ENCODE results near the gene TALDO1. TPM values are rescaled to one million over a fixed set of nuclear protein-coding genes. Genes with fewer than 3 reads are reported as not detected.

TALDO1 gene
- total RNA-seq (100 to 1,000 TPM; 245 to 246 TPM), polyA plus RNA-seq (184 TPM)

- no peaks in the 10 kb centered on the region for H3K36me3 ChIP-seq (ENCODE audit: insufficient read depth, low read length)
- H3K9me3 Mint-ChIP-seq = no peaks in the 10 kb centered on the region
- CTCF ChIA-PET = interaction anchor here (1.3 to 2.7 kb wide), 8 partner anchors 9 to 228 kb away, joined by 4 to 9 read pairs (median 6); partner anchors contain the start of genes DEAF1 and TMEM80
- H3K36me3 Mint-ChIP-seq = peaks cover 0 to 4% (median 0%) of the 10 kb centered on the region in 3 donors
- H3K4me1 Mint-ChIP-seq = peaks cover 16 to 26% (median 24%) of the 10 kb centered on the region in 3 donors
- H3K9me3 ChIP-seq (ENCODE audit: low read length) = no peaks in the 10 kb centered on the region
- H3K4me3 ChIP-seq (ENCODE audit: low read length) = peak within 1 kb of the TSS; percentile 69
- POLR2A ChIA-PET = interaction anchor here (1.2 to 2.0 kb wide), 3 partner anchors 21 to 50 kb away, joined by 4 to 7 read pairs (median 5); no protein-coding TSS in a partner anchor
- no peaks in the 10 kb centered on the region for H3K27me3 Mint-ChIP-seq
- no peaks in the 10 kb centered on the region for H3K27me3 ChIP-seq (ENCODE audit: insufficient read depth, low read length, poor library complexity, severe bottlenecking)
- peak; percentile 69 to 82 (median 74) for DNase-seq
- peak within 1 kb of the TSS; percentile 93 for H3K27ac ChIP-seq (ENCODE audit: low read depth, low read length)
- peak within 1 kb of the TSS; percentile 42 to 84 (median 66) for H3K27ac Mint-ChIP-seq
- H3K4me1 ChIP-seq (ENCODE audit: insufficient read depth, low read length) = peaks cover 13% of the 10 kb centered on the region
- H3K4me3 Mint-ChIP-seq = peak within 1 kb of the TSS; percentile 84 to 92 (median 85)
Observed at GRCh38 chr11:747158-748006, at the start of gene TALDO1. Gene TALDO1 (plus strand): TSS chr11:747464. CDS start chr11:747482, 18 bp downstream.

GRCh38 chr11:697811-698311 is 49.4 kb upstream of the TALDO1 start:
- Mint-ChIP-seq H3K4me3 (peak overlapping the region in 5 of 7 donors; percentile 17 to 79 (median 58)), H3K9me3 (no peaks in the 10 kb centered on the region), H3K4me1 (peaks cover 21 to 32% (median 28%) of the 10 kb centered on the region in 3 donors), H3K27me3 (no peaks in the 10 kb centered on the region), H3K36me3 (peaks cover 0 to 33% (median 2%) of the 10 kb centered on the region in 3 donors), H3K27ac (peak overlapping the region in 7 of 8 donors; percentile 40 to 96 (median 68))
- Histone ChIP-seq H3K9me3 (ENCODE audit: low read length) (no peaks in the 10 kb centered on the region), H3K36me3 (ENCODE audit: insufficient read depth, low read length) (no peaks in the 10 kb centered on the region), H3K27me3 (ENCODE audit: insufficient read depth, low read length, poor library complexity, severe bottlenecking) (no peaks in the 10 kb centered on the region), H3K4me1 (ENCODE audit: insufficient read depth, low read length) (peaks cover 22% of the 10 kb centered on the region), H3K27ac (ENCODE audit: low read depth, low read length) (no peak overlapping the region), H3K4me3 (ENCODE audit: low read length) (no peak overlapping the region)
- ChIA-PET POLR2A (interaction anchor here (1.6 kb wide), 1 partner anchor 28 kb away, joined by 7 read pairs; no protein-coding TSS in a partner anchor), CTCF (interaction anchor here (8.2 kb wide), 1 partner anchor 27 kb away, joined by 69 read pairs; no protein-coding TSS in a partner anchor)
- no peak for DNase-seq

DNA sequence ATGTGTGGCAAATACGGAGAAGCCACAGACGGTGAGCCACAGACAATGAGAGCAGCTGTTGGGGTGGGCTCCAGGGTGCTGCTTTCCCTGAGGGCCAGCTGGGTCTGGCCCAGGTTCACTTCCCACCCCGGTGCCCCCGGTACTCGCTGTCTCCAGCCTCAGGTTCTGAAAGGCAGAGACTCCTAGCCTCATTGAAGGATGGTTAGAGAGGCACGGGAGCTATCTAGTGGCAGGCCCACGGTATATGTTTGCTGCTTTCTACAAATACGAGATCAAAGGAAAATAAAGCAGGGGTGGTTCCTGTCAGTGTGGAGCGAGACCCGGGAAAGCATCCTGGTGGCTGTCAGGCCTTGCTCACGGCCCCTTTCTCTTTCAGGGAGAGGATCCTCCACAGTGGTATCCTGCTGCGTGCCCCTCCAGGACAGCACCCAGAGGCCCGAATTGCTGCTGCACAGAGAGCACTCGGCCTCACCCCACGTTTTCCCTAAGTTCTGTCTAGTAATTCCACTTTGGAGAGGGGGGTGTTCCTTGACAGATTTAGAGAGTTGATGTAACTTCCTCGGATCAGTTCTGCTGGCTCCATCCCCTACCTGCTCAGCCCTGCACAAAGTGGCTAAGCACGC is 48.7 kb upstream of the TALDO1 start:
- Mint-ChIP-seq H3K27ac (peak overlapping the region in 3 of 8 donors; percentile 6 to 96 (median 84)), H3K9me3 (no peaks in the 10 kb centered on the region), H3K27me3 (no peaks in the 10 kb centered on the region), H3K36me3 (peaks cover 0 to 30% (median 2%) of the 10 kb centered on the region in 3 donors), H3K4me1 (peaks cover 14 to 25% (median 20%) of the 10 kb centered on the region in 3 donors), H3K4me3 (peak overlapping the region in 2 of 7 donors; percentile 61 to 79)
- no peaks in the 10 kb centered on the region for H3K36me3 ChIP-seq (ENCODE audit: insufficient read depth, low read length)
- ChIA-PET POLR2A (no interaction called here), CTCF (interaction anchor here (8.2 kb wide), 1 partner anchor 26 kb away, joined by 69 read pairs; no protein-coding TSS in a partner anchor)
- H3K9me3 ChIP-seq (ENCODE audit: low read length) = no peaks in the 10 kb centered on the region
- H3K27ac ChIP-seq (ENCODE audit: low read depth, low read length) = no peak overlapping the region
- H3K4me3 ChIP-seq (ENCODE audit: low read length) = no peak overlapping the region
- H3K27me3 ChIP-seq (ENCODE audit: insufficient read depth, low read length, poor library complexity, severe bottlenecking) = no peaks in the 10 kb centered on the region
- peak in 1 of 5 donors; percentile 49 for DNase-seq
- H3K4me1 ChIP-seq (ENCODE audit: insufficient read depth, low read length) = peaks cover 15% of the 10 kb centered on the region

GRCh38 chr11:699116-699508 is 48.2 kb upstream of the TALDO1 start:
- Mint-ChIP-seq H3K27ac (peak overlapping the region in 3 of 8 donors; percentile 40 to 78 (median 52)), H3K4me1 (peaks cover 15 to 24% (median 23%) of the 10 kb centered on the region in 3 donors), H3K4me3 (peak overlapping the region in 1 of 7 donors; percentile 27), H3K36me3 (peaks cover 0 to 33% (median 2%) of the 10 kb centered on the region in 3 donors), H3K9me3 (no peaks in the 10 kb centered on the region), H3K27me3 (no peaks in the 10 kb centered on the region)
- ChIA-PET POLR2A (no interaction called here), CTCF (interaction anchor here (8.2 kb wide), 1 partner anchor 26 kb away, joined by 69 read pairs; no protein-coding TSS in a partner anchor)
- no peak for DNase-seq
- Histone ChIP-seq H3K27ac (ENCODE audit: low read depth, low read length) (no peak overlapping the region), H3K36me3 (ENCODE audit: insufficient read depth, low read length) (no peaks in the 10 kb centered on the region), H3K4me3 (ENCODE audit: low read length) (no peak overlapping the region), H3K27me3 (ENCODE audit: insufficient read depth, low read length, poor library complexity, severe bottlenecking) (no peaks in the 10 kb centered on the region), H3K9me3 (ENCODE audit: low read length) (no peaks in the 10 kb centered on the region), H3K4me1 (ENCODE audit: insufficient read depth, low read length) (peaks cover 10% of the 10 kb centered on the region)

GRCh38 chr11:699753-700152 is 47.5 kb upstream of the TALDO1 start:
- Histone ChIP-seq H3K4me3 (ENCODE audit: low read length) (no peak overlapping the region), H3K27me3 (ENCODE audit: insufficient read depth, low read length, poor library complexity, severe bottlenecking) (no peaks in the 10 kb centered on the region), H3K27ac (ENCODE audit: low read depth, low read length) (no peak overlapping the region), H3K36me3 (ENCODE audit: insufficient read depth, low read length) (no peaks in the 10 kb centered on the region), H3K4me1 (ENCODE audit: insufficient read depth, low read length) (peaks cover 7% of the 10 kb centered on the region), H3K9me3 (ENCODE audit: low read length) (no peaks in the 10 kb centered on the region)
- Mint-ChIP-seq H3K36me3 (peaks cover 0 to 33% (median 2%) of the 10 kb centered on the region in 3 donors), H3K27me3 (no peaks in the 10 kb centered on the region), H3K4me3 (no peak overlapping the region), H3K4me1 (peaks cover 15 to 24% (median 23%) of the 10 kb centered on the region in 3 donors), H3K9me3 (no peaks in the 10 kb centered on the region), H3K27ac (peak overlapping the region in 3 of 8 donors; percentile 60 to 78 (median 76))
- no peak for DNase-seq
- ChIA-PET POLR2A (interaction anchor here (0.6 kb wide), 1 partner anchor 44 kb away, joined by 6 read pairs; no protein-coding TSS in a partner anchor), CTCF (interaction anchor here (8.2 kb wide), 1 partner anchor 25 kb away, joined by 69 read pairs; no protein-coding TSS in a partner anchor)

DNA sequence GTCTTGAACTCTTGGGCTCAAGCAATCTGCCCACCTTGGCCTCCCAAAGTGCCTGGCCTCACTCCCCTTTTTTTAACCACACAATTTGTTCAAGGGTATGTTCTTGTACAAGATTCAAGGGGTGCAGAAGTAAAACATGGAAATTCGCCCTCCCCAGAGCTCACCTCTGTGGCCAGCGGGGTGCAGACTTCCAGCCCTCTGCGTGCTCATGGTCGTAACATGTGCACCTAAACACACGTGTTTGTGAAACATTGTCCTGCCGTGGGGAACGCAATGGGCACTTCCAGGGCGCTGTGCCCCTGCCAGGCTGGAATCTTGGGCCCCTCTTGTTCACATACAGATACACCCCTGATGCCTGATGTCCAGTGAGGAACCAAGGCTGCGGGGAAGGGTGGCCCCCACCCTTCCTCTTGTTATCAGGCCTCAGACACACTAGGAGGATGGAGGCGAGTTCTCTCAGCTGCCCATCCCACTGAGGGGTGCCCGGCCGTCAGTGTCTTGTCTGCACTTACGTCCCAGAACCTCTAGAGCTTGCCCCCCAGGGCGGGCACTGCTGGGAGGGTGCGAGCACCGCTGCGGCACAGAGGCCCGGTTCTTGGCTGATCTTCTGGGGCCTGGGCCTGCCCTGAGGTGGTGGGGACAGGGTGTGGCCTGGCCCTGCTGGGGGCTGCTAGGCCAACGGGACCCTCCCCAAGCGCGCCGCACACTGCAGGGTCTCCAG is 45.4 kb upstream of the TALDO1 start:
- ChIA-PET POLR2A (no interaction called here), CTCF (interaction anchor here (8.2 kb wide), 1 partner anchor 23 kb away, joined by 69 read pairs; no protein-coding TSS in a partner anchor)
- Mint-ChIP-seq H3K36me3 (peaks cover 0 to 29% (median 2%) of the 10 kb centered on the region in 3 donors), H3K4me3 (peak overlapping the region in 1 of 7 donors; percentile 27), H3K27me3 (no peaks in the 10 kb centered on the region), H3K27ac (peak overlapping the region in 2 of 8 donors; percentile 38 to 73), H3K4me1 (peaks cover 8 to 20% (median 18%) of the 10 kb centered on the region in 3 donors), H3K9me3 (no peaks in the 10 kb centered on the region)
- H3K27me3 ChIP-seq (ENCODE audit: insufficient read depth, low read length, poor library complexity, severe bottlenecking) = peaks cover 6% of the 10 kb centered on the region
- no peaks in the 10 kb centered on the region for H3K36me3 ChIP-seq (ENCODE audit: insufficient read depth, low read length)
- H3K27ac ChIP-seq (ENCODE audit: low read depth, low read length) = no peak overlapping the region
- DNase-seq = no peak
- no peak overlapping the region for H3K4me3 ChIP-seq (ENCODE audit: low read length)
- no peaks in the 10 kb centered on the region for H3K9me3 ChIP-seq (ENCODE audit: low read length)
- H3K4me1 ChIP-seq (ENCODE audit: insufficient read depth, low read length) = no peaks in the 10 kb centered on the region
